HepG2 (cell line): Measurements from ENCODE around the gene NINL. TPM values are rescaled to one million over a fixed set of nuclear protein-coding genes. Genes with fewer than 3 reads are reported as not detected.

Experiments
- ATAC-seq: fragments of 200-7000 bp; cut with Tn5 transposase; 3 replicates; pipeline ENCODE4 v1.9.1; 2020; ENCODE audit warnings: mild to moderate bottlenecking, moderate library complexity
- BruUV-seq: library from RNA; stranded (reverse); fragments of 400-500 nt; replicated peaks from 2 replicates; lab custom pipeline; 2021; lab: Mats Ljungman, UMichigan
- CTCF ChIA-PET: fragments of 300-600 bp; formaldehyde crosslinking; extraction: SDS; loops from one replicate; lab custom pipeline; 2021; ENCODE audit warnings: low total read pairs, inconsistent platforms, low intra/inter-chr PET ratio; lab: Yijun Ruan, JAX
- POLR2A ChIA-PET: fragments of 350-600 bp; sonication (Branson Sonifier 250); formaldehyde crosslinking; loops from one replicate; lab custom pipeline; 2020; ENCODE audit warnings: antibody characterized with exemption, inconsistent platforms; lab: Yijun Ruan, JAX
- DNase-seq: peaks from one replicate; pipeline ENCODE4 v3.0.0-alpha.2; 2015; ENCODE audit warnings: low spot score
- FAIRE-seq: peaks from 3 replicates; lab custom pipeline; 2011; peaks lifted over from hg19 to GRCh38; lab: Jason Lieb, UNC
- H2AFZ ChIP-seq: one replicate; pipeline ENCODE4 v1.6.1; 2011; ENCODE audit warnings: low read length, inconsistent platforms
- H3K27ac ChIP-seq: fragments of 300-600 bp; 3 replicates; pipeline ENCODE4 v1.8.0; 2011; ENCODE audit warnings: mixed run types, mild to moderate bottlenecking, mixed read lengths, low read length, inconsistent platforms; ENCODE audit not compliant: insufficient read depth; ENCODE audit errors: extremely low read length
- H3K27me3 ChIP-seq, 2 experiments: fragments of 200-600 bp in 1 of 2; 2 replicates in 1 of 2; 3 replicates in 1 of 2; pipeline versions ENCODE4 v1.6.0 to v1.8.0; 2011; ENCODE audit warnings: low read length in 2 of 2, mild to moderate bottlenecking in 2 of 2, moderate library complexity in 2 of 2, inconsistent platforms in 1 of 2; ENCODE audit not compliant: insufficient read depth in 2 of 2, control insufficient read depth in 1 of 2
- H3K36me3 ChIP-seq, 2 experiments: fragments of 200-600 bp in 1 of 2; replicated peaks in 1 of 2; 2 replicates in 1 of 2; 3 replicates in 1 of 2; pipeline versions ENCODE4 v1.5.1 to v1.8.0; 2011; ENCODE audit warnings: low read length in 2 of 2, inconsistent platforms in 1 of 2; ENCODE audit not compliant: insufficient read depth in 2 of 2, control insufficient read depth in 1 of 2
- H3K4me1 ChIP-seq: 2 replicates; pipeline ENCODE4 v1.5.1; 2012; ENCODE audit warnings: low read length, inconsistent platforms; ENCODE audit not compliant: insufficient read depth
- H3K4me2 ChIP-seq: 2 replicates; pipeline ENCODE4 v1.6.0; 2011; ENCODE audit warnings: low read depth, low read length, inconsistent platforms
- H3K4me3 ChIP-seq, 3 experiments: fragments of 200-600 bp in 1 of 3; sonication (generic), shearing (Covaris generic) in 1 of 3; replicated peaks in 1 of 3; 2 replicates each; pipeline ENCODE4 v1.5.1; 2011 to 2016; ENCODE audit warnings: low read length in 3 of 3, inconsistent platforms in 2 of 3, low read depth in 2 of 3, mild to moderate bottlenecking in 2 of 3, control low read depth in 1 of 3, mixed read lengths in 1 of 3; ENCODE audit not compliant: insufficient read depth in 1 of 3
- H3K79me2 ChIP-seq: one replicate; pipeline ENCODE4 v1.6.1; 2011; ENCODE audit warnings: low read length, inconsistent platforms; ENCODE audit not compliant: insufficient read depth
- H3K9ac ChIP-seq: 2 replicates; pipeline ENCODE4 v1.6.0; 2011; ENCODE audit warnings: mild to moderate bottlenecking, low read depth, low read length, inconsistent platforms; ENCODE audit not compliant: insufficient read depth
- H3K9me3 ChIP-seq: 2 replicates; pipeline ENCODE4 v1.5.1; 2012; ENCODE audit warnings: mild to moderate bottlenecking, low read length
- H4K20me1 ChIP-seq: 2 replicates; pipeline ENCODE4 v1.6.0; 2011; ENCODE audit warnings: inconsistent platforms, mild to moderate bottlenecking, low read length, moderate library complexity; ENCODE audit not compliant: insufficient read depth
- ATF5 ChIP-seq: sonication (generic); formaldehyde crosslinking; IDR thresholded peaks from 2 replicates; pipeline ENCODE4 v1.4.0; 2020; ENCODE audit warnings: mild to moderate bottlenecking, low read depth, missing genetic modification reagents
- CREM ChIP-seq, 2 experiments: sonication (generic) in 1 of 2; formaldehyde crosslinking in 1 of 2; IDR thresholded peaks; 2 replicates each; pipeline versions ENCODE4 v1.4.0 to v1.6.1; 2016 to 2020; ENCODE audit warnings: antibody characterized with exemption in 1 of 2, mild to moderate bottlenecking in 1 of 2, missing genetic modification reagents in 1 of 2
- IKZF1 ChIP-seq: fragments of 450-650 bp; IDR thresholded peaks from 2 replicates; pipeline ENCODE4 v1.7.1; 2016
- JUND ChIP-seq: sonication (generic); formaldehyde crosslinking; IDR thresholded peaks from 2 replicates; pipeline ENCODE4 v1.8.0; 2022; ENCODE audit warnings: mild to moderate bottlenecking, missing genetic modification reagents
- UBTF ChIP-seq: sonication (generic); formaldehyde crosslinking; IDR thresholded peaks from 2 replicates; pipeline ENCODE4 v1.4.0; 2020; ENCODE audit warnings: mild to moderate bottlenecking, missing genetic modification reagents
- ZNF20 ChIP-seq: sonication (generic); formaldehyde crosslinking; IDR thresholded peaks from 2 replicates; pipeline ENCODE4 v1.4.0; 2020; ENCODE audit warnings: mild to moderate bottlenecking, moderate library complexity, missing genetic modification reagents
- ZNF567 ChIP-seq: sonication (generic); formaldehyde crosslinking; IDR thresholded peaks from 2 replicates; pipeline ENCODE4 v1.8.1; 2023; ENCODE audit warnings: mild to moderate bottlenecking, missing genetic modification reagents, borderline replicate concordance
- ZNF850 ChIP-seq: sonication (generic); formaldehyde crosslinking; conservative IDR thresholded peaks from 2 replicates; pipeline ENCODE4 v1.9.0; 2021; ENCODE audit warnings: mild to moderate bottlenecking, missing genetic modification reagents
- WGBS: methylation state at CpG from one replicate; pipeline ENCODE4 v1.1.6; 2017; ENCODE audit warnings: low lambda C conversion rate; 5-methylcytosine and 5-hydroxymethylcytosine counted together
- in situ Hi-C: cut with HindIII; loops from 2 replicates; pipeline ENCODE4 v1.10.0; 2017; ENCODE audit warnings: low pct_unique_long_range_greater_than_20kb; ENCODE audit not compliant: extremely low pct_ligation_motif_present
- intact Hi-C: fragments of 100-400 bp; cut with micrococcal nuclease; formaldehyde crosslinking; loops from one replicate; pipeline ENCODE4 v1.10.0; 2022; ENCODE audit not compliant: unreplicated experiment
- polyA plus RNA-seq, 8 experiments: library from polyadenylated mRNA; depleted of rRNA in 3 of 8; stranded (reverse) in 7 of 8; unstranded in 1 of 8; fragments of >200 nt; fragmentation: Illumina TruSeq in 4 of 8; extraction: Trizol in 4 of 8; gene quantifications; 2 replicates each; pipeline versions ENCODE4 v1.2.1 to v1.2.3, GENCODE V29; 2011 to 2016; ENCODE audit warnings: low read depth in 4 of 8, missing spikeins in 1 of 8, mixed read lengths in 1 of 8; ENCODE audit not compliant: insufficient read depth in 1 of 8
- total RNA-seq, 5 experiments: library from RNA; depleted of rRNA; stranded (reverse); fragments of >200 nt; fragmentation: Illumina TruSeq; extraction: Trizol; gene quantifications; 2 replicates each; pipeline ENCODE4 v1.2.3, GENCODE V29; 2016; ENCODE audit warnings: low read depth in 1 of 5
- TF ChIP-seq, protein P1 (sequence below): sonication (generic); formaldehyde crosslinking; IDR thresholded peaks from 2 replicates; pipeline ENCODE4 v1.9.0; 2021; ENCODE audit warnings: mild to moderate bottlenecking, missing genetic modification reagents
- TF ChIP-seq, protein P2 (sequence below): sonication (generic); formaldehyde crosslinking; IDR thresholded peaks from 2 replicates; pipeline ENCODE4 v1.8.1; 2023; ENCODE audit warnings: mild to moderate bottlenecking, missing genetic modification reagents

NINL gene
- total and polyA plus RNA-seq, 2 of the 13 experiments (the other 11 are each of a cell fraction or from before 2014, with no cell fraction given) = 32.3 to 34.3 TPM

DNA sequence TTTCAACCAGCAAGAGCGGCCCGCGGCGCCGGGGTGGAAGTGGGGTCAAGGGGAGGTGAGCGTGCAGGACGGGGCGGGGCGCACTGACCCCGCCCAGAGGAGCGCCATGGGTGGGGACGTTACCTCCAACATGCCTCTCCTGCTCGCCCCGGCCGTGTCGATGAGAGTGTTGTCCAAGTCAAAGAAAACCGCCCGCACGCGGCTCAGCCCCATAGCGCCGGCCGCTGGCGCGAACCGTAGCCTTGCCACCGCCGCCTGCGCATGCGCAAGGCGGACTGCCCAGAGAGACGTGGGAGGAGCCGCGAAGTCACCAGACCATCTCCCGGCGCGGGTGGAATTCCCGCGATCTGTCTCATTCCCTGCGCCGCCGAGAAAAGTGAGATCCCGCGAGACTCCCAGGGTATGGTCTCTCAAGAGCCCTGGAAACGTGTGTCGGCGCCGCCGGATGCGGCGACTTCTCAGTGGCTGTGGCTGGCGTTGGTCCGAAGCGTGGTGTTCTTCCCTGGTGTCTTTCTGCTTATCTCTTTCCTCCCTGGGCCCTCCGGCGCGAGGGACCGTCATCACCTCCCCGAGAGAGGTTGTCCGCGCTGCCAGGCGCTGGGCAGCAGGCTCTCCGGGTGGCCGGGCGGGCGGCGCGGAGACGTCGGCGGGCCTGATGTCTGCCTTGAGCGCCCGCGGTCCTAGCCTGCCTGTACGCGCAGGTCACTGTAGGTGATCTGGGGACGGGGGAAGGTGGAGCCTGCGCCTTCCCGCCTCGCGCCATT, 38.6 kb upstream of the NINL start, which contains the start of gene NANP:
Gene NANP (minus strand): TSS at position 279 of the 764 bp plus-strand sequence. CDS start 66 bp downstream, at position 213.
- Histone ChIP-seq H3K9me3 (no peaks in the 10 kb centered on the region), H3K27ac (peak within 1 kb of the TSS; percentile 96), H3K27me3 (no peaks in the 10 kb centered on the region; a peak in 1 of 5 replicates), H3K4me3 (peak within 1 kb of the TSS; percentile 75 to 87 (median 80)), H3K79me2 (peaks cover 57% of the 10 kb centered on the region), H3K36me3 (peaks cover 0 to 5% of the 10 kb centered on the region in 2 experiments; a peak in 4 of 5 replicates), H3K4me1 (peaks cover 51% of the 10 kb centered on the region), H4K20me1 (0 out of 2 replicates have a peak, but pooled peaks cover 3% of the 10 kb centered on the region), H3K9ac (peak within 1 kb of the TSS; percentile 94), H3K4me2 (peak within 1 kb of the TSS; percentile 100), H2AFZ (peak within 1 kb of the TSS; percentile 35)
- 2% methylated on average over 42 of the region's 81 CpGs for WGBS
- intact Hi-C loops (loop anchor here (1.0 to 2.0 kb wide), 5 partner anchors 12 to 116 kb away; partner anchors contain the start of genes NINL and ZNF337), in situ Hi-C loops (loop anchor here (5.0 kb wide), 1 partner anchor 37 kb away; the partner anchor contains the start of gene NINL)
- peak; percentile 91 for ATAC-seq
- POLR2A ChIA-PET = interaction anchor here (1.0 to 1.8 kb wide), 2 partner anchors 14 to 116 kb away, joined by 3 to 6 read pairs; no protein-coding TSS in a partner anchor
- no TSS peak for BruUV-seq
- CTCF ChIA-PET = no interaction called here
- DNase-seq = peak; percentile 100
- FAIRE-seq = peak; percentile 68
- TF ChIP-seq ATF5 (CRISPR knock-in tag) (peak; percentile 92; the same call in 1 of the 2 replicates), JUND (no peak; the same call in none of the 2 replicates), CREM (IDR thresholded peaks at IDR 0.05) (peak; percentile 88), CREM (CRISPR knock-in tag; IDR thresholded peaks at IDR 0.05) (peak; percentile 53; the same call in 1 of the 2 replicates), ZNF567 (CRISPR knock-in tag) (peak; percentile 99), UBTF (CRISPR knock-in tag) (peak; percentile 96), IKZF1 (no peak), ZNF20 (CRISPR knock-in tag) (peak; percentile 52; the same call in 1 of the 2 replicates), ZNF850 (CRISPR knock-in tag) (peak; percentile 98)
- TF ChIP-seq, protein P1, sequence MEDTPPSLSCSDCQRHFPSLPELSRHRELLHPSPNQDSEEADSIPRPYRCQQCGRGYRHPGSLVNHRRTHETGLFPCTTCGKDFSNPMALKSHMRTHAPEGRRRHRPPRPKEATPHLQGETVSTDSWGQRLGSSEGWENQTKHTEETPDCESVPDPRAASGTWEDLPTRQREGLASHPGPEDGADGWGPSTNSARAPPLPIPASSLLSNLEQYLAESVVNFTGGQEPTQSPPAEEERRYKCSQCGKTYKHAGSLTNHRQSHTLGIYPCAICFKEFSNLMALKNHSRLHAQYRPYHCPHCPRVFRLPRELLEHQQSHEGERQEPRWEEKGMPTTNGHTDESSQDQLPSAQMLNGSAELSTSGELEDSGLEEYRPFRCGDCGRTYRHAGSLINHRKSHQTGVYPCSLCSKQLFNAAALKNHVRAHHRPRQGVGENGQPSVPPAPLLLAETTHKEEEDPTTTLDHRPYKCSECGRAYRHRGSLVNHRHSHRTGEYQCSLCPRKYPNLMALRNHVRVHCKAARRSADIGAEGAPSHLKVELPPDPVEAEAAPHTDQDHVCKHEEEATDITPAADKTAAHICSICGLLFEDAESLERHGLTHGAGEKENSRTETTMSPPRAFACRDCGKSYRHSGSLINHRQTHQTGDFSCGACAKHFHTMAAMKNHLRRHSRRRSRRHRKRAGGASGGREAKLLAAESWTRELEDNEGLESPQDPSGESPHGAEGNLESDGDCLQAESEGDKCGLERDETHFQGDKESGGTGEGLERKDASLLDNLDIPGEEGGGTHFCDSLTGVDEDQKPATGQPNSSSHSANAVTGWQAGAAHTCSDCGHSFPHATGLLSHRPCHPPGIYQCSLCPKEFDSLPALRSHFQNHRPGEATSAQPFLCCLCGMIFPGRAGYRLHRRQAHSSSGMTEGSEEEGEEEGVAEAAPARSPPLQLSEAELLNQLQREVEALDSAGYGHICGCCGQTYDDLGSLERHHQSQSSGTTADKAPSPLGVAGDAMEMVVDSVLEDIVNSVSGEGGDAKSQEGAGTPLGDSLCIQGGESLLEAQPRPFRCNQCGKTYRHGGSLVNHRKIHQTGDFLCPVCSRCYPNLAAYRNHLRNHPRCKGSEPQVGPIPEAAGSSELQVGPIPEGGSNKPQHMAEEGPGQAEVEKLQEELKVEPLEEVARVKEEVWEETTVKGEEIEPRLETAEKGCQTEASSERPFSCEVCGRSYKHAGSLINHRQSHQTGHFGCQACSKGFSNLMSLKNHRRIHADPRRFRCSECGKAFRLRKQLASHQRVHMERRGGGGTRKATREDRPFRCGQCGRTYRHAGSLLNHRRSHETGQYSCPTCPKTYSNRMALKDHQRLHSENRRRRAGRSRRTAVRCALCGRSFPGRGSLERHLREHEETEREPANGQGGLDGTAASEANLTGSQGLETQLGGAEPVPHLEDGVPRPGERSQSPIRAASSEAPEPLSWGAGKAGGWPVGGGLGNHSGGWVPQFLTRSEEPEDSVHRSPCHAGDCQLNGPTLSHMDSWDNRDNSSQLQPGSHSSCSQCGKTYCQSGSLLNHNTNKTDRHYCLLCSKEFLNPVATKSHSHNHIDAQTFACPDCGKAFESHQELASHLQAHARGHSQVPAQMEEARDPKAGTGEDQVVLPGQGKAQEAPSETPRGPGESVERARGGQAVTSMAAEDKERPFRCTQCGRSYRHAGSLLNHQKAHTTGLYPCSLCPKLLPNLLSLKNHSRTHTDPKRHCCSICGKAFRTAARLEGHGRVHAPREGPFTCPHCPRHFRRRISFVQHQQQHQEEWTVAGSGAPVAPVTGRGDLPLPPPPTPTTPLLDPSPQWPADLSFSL (CRISPR knock-in tag) = peak; percentile 86
- TF ChIP-seq, protein P2, sequence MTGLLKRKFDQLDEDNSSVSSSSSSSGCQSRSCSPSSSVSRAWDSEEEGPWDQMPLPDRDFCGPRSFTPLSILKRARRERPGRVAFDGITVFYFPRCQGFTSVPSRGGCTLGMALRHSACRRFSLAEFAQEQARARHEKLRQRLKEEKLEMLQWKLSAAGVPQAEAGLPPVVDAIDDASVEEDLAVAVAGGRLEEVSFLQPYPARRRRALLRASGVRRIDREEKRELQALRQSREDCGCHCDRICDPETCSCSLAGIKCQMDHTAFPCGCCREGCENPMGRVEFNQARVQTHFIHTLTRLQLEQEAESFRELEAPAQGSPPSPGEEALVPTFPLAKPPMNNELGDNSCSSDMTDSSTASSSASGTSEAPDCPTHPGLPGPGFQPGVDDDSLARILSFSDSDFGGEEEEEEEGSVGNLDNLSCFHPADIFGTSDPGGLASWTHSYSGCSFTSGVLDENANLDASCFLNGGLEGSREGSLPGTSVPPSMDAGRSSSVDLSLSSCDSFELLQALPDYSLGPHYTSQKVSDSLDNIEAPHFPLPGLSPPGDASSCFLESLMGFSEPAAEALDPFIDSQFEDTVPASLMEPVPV (CRISPR knock-in tag) = peak; percentile 96
